Trophoblast cell (in vitro differentiated cells and primary cell): Measurements from ENCODE around the gene CA14.
A peak's percentile ranks its signal among the peaks of the same experiment; 100 is the strongest.

Experiments
- DNase-seq, 2 donors: peaks; one replicate each; pipeline ENCODE4 v3.0.0-alpha.2; 2016
- H2AFZ ChIP-seq: 2 replicates; pipeline ENCODE4 v1.6.1; 2013; ENCODE audit warnings: low read length, moderate library complexity, mild to moderate bottlenecking; ENCODE audit not compliant: insufficient read depth, poor library complexity
- H2AK5ac ChIP-seq: 2 replicates; pipeline ENCODE4 v1.6.1; 2013; ENCODE audit warnings: mild to moderate bottlenecking, low read length
- H2BK120ac ChIP-seq: 2 replicates; pipeline ENCODE4 v1.6.1; 2013; ENCODE audit warnings: low read length, mild to moderate bottlenecking, moderate library complexity; ENCODE audit not compliant: insufficient read depth, poor library complexity
- H2BK12ac ChIP-seq: 2 replicates; pipeline ENCODE4 v1.6.1; 2013; ENCODE audit warnings: mild to moderate bottlenecking, low read length, moderate library complexity
- H2BK5ac ChIP-seq: 2 replicates; pipeline ENCODE4 v1.6.1; 2013; ENCODE audit warnings: low read length, low read depth, moderate library complexity, mild to moderate bottlenecking; ENCODE audit not compliant: poor library complexity
- H3K14ac ChIP-seq: 2 replicates; pipeline ENCODE4 v1.6.1; 2013; ENCODE audit warnings: mild to moderate bottlenecking, low read length
- H3K18ac ChIP-seq: 2 replicates; pipeline ENCODE4 v1.6.1; 2013; ENCODE audit warnings: mild to moderate bottlenecking, low read length
- H3K23ac ChIP-seq: 2 replicates; pipeline ENCODE4 v1.6.1; 2013; ENCODE audit warnings: low read length
- H3K27ac ChIP-seq: 2 replicates; pipeline ENCODE4 v1.5.1; 2013; ENCODE audit warnings: low read depth, mild to moderate bottlenecking, inconsistent platforms, low read length, moderate library complexity
- H3K27me3 ChIP-seq: 2 replicates; pipeline ENCODE4 v1.6.1; 2013; ENCODE audit warnings: inconsistent platforms, mild to moderate bottlenecking, low read length, moderate library complexity; ENCODE audit not compliant: insufficient read depth
- H3K36me3 ChIP-seq, 2 experiments: 1 replicate in 1 of 2; 2 replicates in 1 of 2; pipeline ENCODE4 v1.6.1; 2013; ENCODE audit warnings: low read length in 2 of 2, mild to moderate bottlenecking in 2 of 2, moderate library complexity in 1 of 2; ENCODE audit not compliant: insufficient read depth in 2 of 2, control insufficient read depth in 1 of 2
- H3K4ac ChIP-seq: 2 replicates; pipeline ENCODE4 v1.6.1; 2013; ENCODE audit warnings: low read depth, mild to moderate bottlenecking, low read length, moderate library complexity
- H3K4me1 ChIP-seq, 2 experiments: 1 replicate in 1 of 2; 2 replicates in 1 of 2; pipeline ENCODE4 v1.6.1; 2013; ENCODE audit warnings: low read length in 2 of 2, mild to moderate bottlenecking in 2 of 2, moderate library complexity in 1 of 2; ENCODE audit not compliant: insufficient read depth in 2 of 2, control insufficient read depth in 1 of 2
- H3K4me2 ChIP-seq: 2 replicates; pipeline ENCODE4 v1.6.1; 2013; ENCODE audit warnings: inconsistent platforms, mild to moderate bottlenecking, low read length, moderate library complexity
- H3K4me3 ChIP-seq: 2 replicates; pipeline ENCODE4 v1.5.1; 2013; ENCODE audit warnings: mild to moderate bottlenecking, low read depth, low read length, inconsistent platforms
- H3K79me1 ChIP-seq: one replicate; pipeline ENCODE4 v1.6.1; 2013; ENCODE audit warnings: low read length
- H3K79me2 ChIP-seq: 2 replicates; pipeline ENCODE4 v1.6.1; 2013; ENCODE audit warnings: low read length, mild to moderate bottlenecking; ENCODE audit not compliant: control insufficient read depth, insufficient read depth, poor library complexity
- H3K9ac ChIP-seq: 2 replicates; pipeline ENCODE4 v1.6.1; 2013; ENCODE audit warnings: mild to moderate bottlenecking, low read length
- H3K9me3 ChIP-seq: 2 replicates; pipeline ENCODE4 v1.6.1; 2013; ENCODE audit warnings: low read depth, mild to moderate bottlenecking, control low read depth, inconsistent platforms, low read length; ENCODE audit not compliant: insufficient read depth
- H4K12ac ChIP-seq: 2 replicates; pipeline ENCODE4 v1.6.1; 2013; ENCODE audit warnings: low read depth, mild to moderate bottlenecking, low read length, moderate library complexity
- H4K8ac ChIP-seq: 2 replicates; pipeline ENCODE4 v1.6.1; 2013; ENCODE audit warnings: low read depth, mild to moderate bottlenecking, low read length, moderate library complexity
- H4K91ac ChIP-seq: one replicate; pipeline ENCODE4 v1.6.1; 2013; ENCODE audit warnings: low read depth, mild to moderate bottlenecking, low read length, moderate library complexity
- WGBS: extraction: QIAGEN DNeasy Blood & Tissue Kit; methylation state at CpG from one replicate; pipeline ENCODE4 v1.1.7; 2013; ENCODE audit warnings: missing lambda C conversion rate; ENCODE audit not compliant: insufficient read length, insufficient coverage; ENCODE audit errors: extremely low coverage; 5-methylcytosine and 5-hydroxymethylcytosine counted together

Gene CA14

GRCh38 chr1:150281758-150282557, 24.4 kb downstream of the CA14 start, which contains the start of gene CIART:
TSS of gene CIART (plus strand) at chr1:150282554. CDS start at chr1:150283268, 714 bp downstream.
- Histone ChIP-seq H4K8ac (peak within 1 kb of the TSS; percentile 55), H2AK5ac (no peak within 1 kb of the TSS), H3K4me2 (peak within 1 kb of the TSS; percentile 54), H3K4ac (no peak within 1 kb of the TSS), H4K91ac (no peak within 1 kb of the TSS), H3K9me3 (peaks cover 11% of the 10 kb centered on the region), H3K27ac (no peak within 1 kb of the TSS), H2BK12ac (peak within 1 kb of the TSS; percentile 24), H3K9ac (no peak within 1 kb of the TSS), H3K4me1 (peaks cover 7 to 16% of the 10 kb centered on the region in 2 experiments), H4K12ac (no peak within 1 kb of the TSS), H2AFZ (peak within 1 kb of the TSS; percentile 43), H3K36me3 (no peaks in the 10 kb centered on the region), H2BK5ac (no peak within 1 kb of the TSS), H3K79me1 (no peaks in the 10 kb centered on the region), H3K27me3 (peaks cover 17% of the 10 kb centered on the region), H3K18ac (peak within 1 kb of the TSS; percentile 2), H3K23ac (no peak within 1 kb of the TSS), H2BK120ac (no peak within 1 kb of the TSS), H3K79me2 (no peaks in the 10 kb centered on the region), H3K14ac (no peak within 1 kb of the TSS), H3K4me3 (peak within 1 kb of the TSS; percentile 31)
- no CpG with 5 or more reads among the region's 46 CpGs for WGBS
- DNase-seq: peak in 1 of 2 donors; percentile 23

- DNase-seq: no peak
- Histone ChIP-seq H2BK5ac (no peak overlapping the region), H3K4me1 (peaks cover 7 to 16% of the 10 kb centered on the region in 2 experiments), H3K79me1 (no peaks in the 10 kb centered on the region), H2BK12ac (no peak overlapping the region), H4K12ac (no peak overlapping the region), H3K14ac (no peak overlapping the region), H3K4me2 (peak overlapping the region; percentile 54), H3K27me3 (peaks cover 17% of the 10 kb centered on the region), H3K4ac (no peak overlapping the region), H2AK5ac (no peak overlapping the region), H3K79me2 (no peaks in the 10 kb centered on the region), H3K27ac (no peak overlapping the region), H2BK120ac (no peak overlapping the region), H3K9ac (no peak overlapping the region), H3K36me3 (no peaks in the 10 kb centered on the region), H3K18ac (no peak overlapping the region), H4K8ac (no peak overlapping the region), H3K23ac (no peak overlapping the region), H3K9me3 (peaks cover 11% of the 10 kb centered on the region), H3K4me3 (peak overlapping the region; percentile 31), H4K91ac (no peak overlapping the region), H2AFZ (peak overlapping the region; percentile 43)
- WGBS: no CpG with 5 or more reads among the region's 21 CpGs
These were observed 25.0 kb downstream of the CA14 start for GRCh38 chr1:150282558-150282958.

- H3K4ac ChIP-seq: no peak overlapping the region
These were observed 25.7 kb downstream of the CA14 start for GRCh38 chr1:150283260-150283659.

GRCh38 chr1:150288382-150288781, 30.8 kb downstream of the CA14 start:
- no peak overlapping the region for H4K12ac ChIP-seq
- H3K23ac ChIP-seq: no peak overlapping the region
- H3K4me2 ChIP-seq: no peak overlapping the region
- H3K27me3 ChIP-seq: peaks cover 4% of the 10 kb centered on the region
- H2BK12ac ChIP-seq: no peak overlapping the region
- no peaks in the 10 kb centered on the region for H3K36me3 ChIP-seq
- no peak overlapping the region for H2BK120ac ChIP-seq
- no peak overlapping the region for H2AK5ac ChIP-seq
- no peaks in the 10 kb centered on the region for H3K4me1 ChIP-seq
- no peak overlapping the region for H3K14ac ChIP-seq
- H3K9ac ChIP-seq: no peak overlapping the region
- H3K9me3 ChIP-seq: peaks cover 2% of the 10 kb centered on the region
- H3K79me2 ChIP-seq: no peaks in the 10 kb centered on the region
- WGBS: no CpG with 5 or more reads among the region's 1 CpG
- H2BK5ac ChIP-seq: no peak overlapping the region
- no peak overlapping the region for H2AFZ ChIP-seq
- H4K91ac ChIP-seq: no peak overlapping the region
- H3K18ac ChIP-seq: no peak overlapping the region
- no peak overlapping the region for H3K27ac ChIP-seq
- DNase-seq: no peak
- no peak overlapping the region for H3K4me3 ChIP-seq
- no peaks in the 10 kb centered on the region for H3K79me1 ChIP-seq
- H4K8ac ChIP-seq: no peak overlapping the region
- no peak overlapping the region for H3K4ac ChIP-seq

More at GRCh38 chr1:150283260-150283659, 25.7 kb downstream of the CA14 start:
- Histone ChIP-seq H3K27ac (no peak overlapping the region), H3K27me3 (peaks cover 17% of the 10 kb centered on the region), H3K36me3 (no peaks in the 10 kb centered on the region), H3K4me1 (peaks cover 7 to 16% of the 10 kb centered on the region in 2 experiments), H2BK5ac (no peak overlapping the region), H2BK12ac (no peak overlapping the region), H3K23ac (no peak overlapping the region), H4K12ac (no peak overlapping the region), H3K18ac (no peak overlapping the region), H2BK120ac (no peak overlapping the region), H3K79me1 (no peaks in the 10 kb centered on the region), H3K4me2 (no peak overlapping the region), H3K14ac (no peak overlapping the region), H3K79me2 (no peaks in the 10 kb centered on the region), H2AK5ac (no peak overlapping the region), H3K4me3 (no peak overlapping the region), H2AFZ (no peak overlapping the region), H3K9me3 (peaks cover 11% of the 10 kb centered on the region), H4K8ac (no peak overlapping the region), H3K9ac (no peak overlapping the region), H4K91ac (no peak overlapping the region)
- no CpG with 5 or more reads among the region's 12 CpGs for WGBS
- DNase-seq: no peak
